Muscle of leg (tissue), 16 donors: ENCODE data around the gene TNFRSF19. TPM values are rescaled to one million over a fixed set of nuclear protein-coding genes. Genes with fewer than 3 reads are reported as not detected.
"Not testable (repeated sequence)": the region's sequence is repeated elsewhere in the genome, so short reads cannot be mapped to it uniquely, and the experiment has no call there.

Experiments
- DNase-seq: peaks from one replicate; pipeline ENCODE4 v3.0.0; 2013
- H3K27ac ChIP-seq: one replicate; pipeline ENCODE4 v1.5.1; 2013; ENCODE audit warnings: mild to moderate bottlenecking, low read length, control low read depth
- H3K27me3 ChIP-seq: one replicate; pipeline ENCODE4 v1.6.1; 2013; ENCODE audit warnings: low read length; ENCODE audit not compliant: control insufficient read depth, insufficient read depth
- H3K36me3 ChIP-seq: one replicate; pipeline ENCODE4 v1.6.1; 2013; ENCODE audit warnings: low read length; ENCODE audit not compliant: control insufficient read depth, insufficient read depth
- H3K4me1 ChIP-seq: one replicate; pipeline ENCODE4 v1.6.1; 2013; ENCODE audit warnings: low read length; ENCODE audit not compliant: control insufficient read depth, insufficient read depth
- H3K4me3 ChIP-seq: one replicate; pipeline ENCODE4 v1.5.1; 2013; ENCODE audit warnings: low read length, control low read depth
- H3K9me3 ChIP-seq: replicated peaks from 2 replicates; pipeline ENCODE4 v1.6.1; 2013; ENCODE audit warnings: low read depth, low read length; ENCODE audit not compliant: control insufficient read depth
- WGBS: methylation state at CpG from one replicate; pipeline ENCODE4 v1.1.5; 2013; ENCODE audit warnings: missing lambda C conversion rate; ENCODE audit not compliant: insufficient coverage; 5-methylcytosine and 5-hydroxymethylcytosine counted together
- long read RNA-seq, 11 donors: transcript quantifications; one replicate each; lab custom pipeline, GENCODE V29; 2026
- polyA plus RNA-seq, 8 donors: library from polyadenylated mRNA; unstranded; fragments of 120-200 nt; gene quantifications; one replicate each; pipeline versions ENCODE4 v1.2.1 to v1.2.3, GENCODE V29; 2013; ENCODE audit warnings: inconsistent platforms in 1 of 8, low replicate concordance in 1 of 8; ENCODE audit not compliant: insufficient read length in 8 of 8, insufficient read depth in 1 of 8
- total RNA-seq: library from RNA; stranded (reverse); fragments of 120-200 nt; gene quantifications from one replicate; pipeline ENCODE4 v1.2.4, GENCODE V29; 2013

The TNFRSF19 gene, protein sequence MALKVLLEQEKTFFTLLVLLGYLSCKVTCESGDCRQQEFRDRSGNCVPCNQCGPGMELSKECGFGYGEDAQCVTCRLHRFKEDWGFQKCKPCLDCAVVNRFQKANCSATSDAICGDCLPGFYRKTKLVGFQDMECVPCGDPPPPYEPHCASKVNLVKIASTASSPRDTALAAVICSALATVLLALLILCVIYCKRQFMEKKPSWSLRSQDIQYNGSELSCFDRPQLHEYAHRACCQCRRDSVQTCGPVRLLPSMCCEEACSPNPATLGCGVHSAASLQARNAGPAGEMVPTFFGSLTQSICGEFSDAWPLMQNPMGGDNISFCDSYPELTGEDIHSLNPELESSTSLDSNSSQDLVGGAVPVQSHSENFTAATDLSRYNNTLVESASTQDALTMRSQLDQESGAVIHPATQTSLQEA
- total RNA-seq = 9.5 TPM
- 10 to 100 TPM; 13.2 to 47.4 (median 15.1) TPM for polyA plus RNA-seq
- long read RNA-seq, donor 1, full-length matches to known transcripts = 2 of 2 reads
- long read RNA-seq, donor 1, partial matches to known transcripts = 0 of 2 reads
- long read RNA-seq, donor 1, other reads (novel, unspliced or antisense) = 0 of 2 reads
- long read RNA-seq, donor 2, partial matches to known transcripts = 0 of 1 reads
- long read RNA-seq, donor 2, other reads (novel, unspliced or antisense) = 0 of 1 reads
- long read RNA-seq, donor 3, partial matches to known transcripts = 0 of 1 reads
- long read RNA-seq, donor 3, other reads (novel, unspliced or antisense) = 0 of 1 reads
- long read RNA-seq, donor 4 = 0 reads
- long read RNA-seq, donor 5, full-length matches to known transcripts = 7 of 7 reads
- long read RNA-seq, donor 5, partial matches to known transcripts = 0 of 7 reads
- long read RNA-seq, donor 5, other reads (novel, unspliced or antisense) = 0 of 7 reads
- long read RNA-seq, donor 6, full-length matches to known transcripts = 4 of 4 reads
- long read RNA-seq, donor 6, partial matches to known transcripts = 0 of 4 reads
- long read RNA-seq, donor 6, other reads (novel, unspliced or antisense) = 0 of 4 reads
- long read RNA-seq, donor 7, partial matches to known transcripts = 0 of 1 reads
- long read RNA-seq, donor 7, other reads (novel, unspliced or antisense) = 0 of 1 reads
- long read RNA-seq, donor 8, full-length matches to known transcripts = 4 of 4 reads
- long read RNA-seq, donor 8, partial matches to known transcripts = 0 of 4 reads
- long read RNA-seq, donor 8, other reads (novel, unspliced or antisense) = 0 of 4 reads
- long read RNA-seq, donor 9 = 0 reads
- long read RNA-seq, donor 10, full-length matches to known transcripts = 4 of 4 reads
- long read RNA-seq, donor 10, partial matches to known transcripts = 0 of 4 reads
- long read RNA-seq, donor 10, other reads (novel, unspliced or antisense) = 0 of 4 reads
- long read RNA-seq, donor 11, full-length matches to known transcripts = 4 of 4 reads
- long read RNA-seq, donor 11, partial matches to known transcripts = 0 of 4 reads
- long read RNA-seq, donor 11, other reads (novel, unspliced or antisense) = 0 of 4 reads

DNA sequence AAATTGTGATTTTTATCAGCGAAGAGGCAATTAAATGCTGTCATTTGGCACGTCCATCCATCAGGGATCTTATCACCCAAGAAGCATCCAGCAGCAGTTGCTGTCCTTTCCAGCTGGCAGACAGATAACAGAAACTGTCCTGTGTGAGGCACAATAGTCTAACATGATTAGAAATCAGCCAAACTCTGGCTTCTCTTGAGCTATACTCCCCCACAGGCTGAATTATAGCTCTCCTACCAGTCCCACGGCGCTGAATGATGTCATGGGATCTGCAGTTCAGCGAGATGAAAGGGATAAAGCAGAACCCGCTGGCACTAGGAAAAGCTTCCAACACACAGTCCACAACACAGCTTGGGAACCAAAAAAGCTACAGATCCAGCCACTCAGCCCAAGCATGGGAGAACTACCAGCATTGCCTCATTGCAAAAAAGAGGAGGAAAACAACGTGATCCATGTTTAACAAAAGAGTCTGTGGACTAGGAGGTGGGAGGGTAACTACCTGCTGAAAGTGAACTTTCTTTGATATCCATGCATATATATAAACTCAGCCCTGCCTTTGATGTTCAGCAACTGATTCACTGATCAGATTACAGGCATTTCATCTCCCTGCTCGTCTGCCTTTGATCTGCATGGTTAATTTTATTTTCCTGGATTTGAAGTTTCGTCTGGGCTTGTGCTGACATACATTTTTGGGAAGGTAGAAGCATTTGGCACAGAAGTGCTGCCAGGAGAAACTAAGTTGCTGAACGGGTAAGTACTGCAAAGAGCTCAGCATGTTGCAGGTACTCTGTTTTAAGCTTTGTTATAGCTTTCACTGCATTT, at the start of gene TNFRSF19:
TNFRSF19 (plus strand) TSS at position 314 of the 822 bp plus-strand sequence. CDS start 19,772 bp downstream, outside the sequence.
- no peaks in the 10 kb centered on the region for H3K9me3 ChIP-seq
- peak; percentile 86 for DNase-seq
- H3K27ac ChIP-seq = peak within 1 kb of the TSS; percentile 71
- peak within 1 kb of the TSS; percentile 34 for H3K4me3 ChIP-seq
- 6% methylated on average over 2 of the region's 10 CpGs for WGBS
- no peaks in the 10 kb centered on the region for H3K36me3 ChIP-seq
- H3K27me3 ChIP-seq = no peaks in the 10 kb centered on the region
- H3K4me1 ChIP-seq = peaks cover 5% of the 10 kb centered on the region

DNA sequence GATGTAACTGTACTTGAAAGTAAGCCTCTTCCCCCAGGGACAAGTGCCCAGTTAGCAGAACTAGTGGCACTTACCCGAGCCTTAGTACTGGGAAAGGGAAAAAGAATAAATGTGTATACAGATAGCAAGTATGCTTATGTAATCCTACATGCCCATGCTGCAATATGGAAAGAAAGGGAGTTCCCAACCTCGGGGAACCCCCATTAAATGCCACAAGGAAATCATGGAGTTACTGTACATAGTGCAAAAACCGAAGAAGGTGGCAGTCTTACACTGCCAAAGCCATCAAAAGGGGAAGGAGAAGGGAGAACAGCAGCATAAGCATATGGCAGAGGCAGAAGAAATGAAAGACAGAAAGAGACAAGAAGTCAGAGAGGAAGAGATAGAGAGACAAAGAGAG, 40.3 kb upstream of the TNFRSF19 start:
- H3K4me1 ChIP-seq, H3K36me3 ChIP-seq, H3K4me3 ChIP-seq, H3K9me3 ChIP-seq, H3K27me3 ChIP-seq, H3K27ac ChIP-seq, DNase-seq: not testable (repeated sequence)
- WGBS = 78% methylated on average over 1 of the region's 3 CpGs

DNA sequence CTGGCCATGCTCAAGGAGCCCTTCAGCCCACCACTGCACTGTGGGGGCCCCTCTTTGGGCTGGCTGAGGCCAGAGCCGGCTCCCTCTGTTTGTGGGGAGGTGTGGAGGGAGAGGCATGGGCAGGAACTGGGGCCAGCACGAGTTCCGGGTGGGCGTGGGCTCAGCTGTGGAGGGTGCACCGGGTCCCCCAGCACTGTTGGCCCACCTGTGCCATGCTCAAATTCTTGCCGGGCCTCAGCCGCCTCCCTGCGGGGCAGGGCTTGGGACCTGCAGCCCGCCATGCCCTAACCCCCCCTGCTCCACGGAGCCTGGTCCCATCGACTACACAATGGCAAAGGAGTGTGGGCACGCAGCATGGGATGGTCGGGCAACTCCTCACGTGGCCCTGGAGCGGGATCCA, 38.8 kb upstream of the TNFRSF19 start:
- no peak for DNase-seq
- 97% methylated on average over 13 of the region's 15 CpGs for WGBS
- no peak overlapping the region for H3K4me3 ChIP-seq

DNA sequence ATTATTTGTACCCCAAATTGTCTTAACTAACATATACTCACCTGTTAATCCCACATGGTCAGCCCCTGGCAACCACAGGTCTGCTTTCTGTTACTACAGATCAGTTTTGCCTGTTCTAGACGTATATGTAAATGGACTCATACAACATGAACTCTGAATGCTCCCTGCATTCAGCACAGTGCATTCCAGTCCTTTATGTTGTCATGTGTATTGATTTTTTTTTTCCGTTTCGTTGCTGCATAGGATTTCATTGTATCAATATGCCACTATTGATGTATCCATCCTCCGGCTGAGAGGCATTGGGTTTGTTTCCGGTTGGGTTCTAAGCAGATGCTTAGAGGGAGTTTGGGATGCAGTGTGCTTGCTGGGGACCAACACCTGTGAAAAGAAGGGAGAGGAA, 36.1 kb upstream of the TNFRSF19 start:
- no peak for DNase-seq
- Histone ChIP-seq H3K36me3 (no peaks in the 10 kb centered on the region), H3K4me3 (no peak overlapping the region), H3K4me1 (no peaks in the 10 kb centered on the region), H3K27me3 (no peaks in the 10 kb centered on the region), H3K27ac (no peak overlapping the region), H3K9me3 (no peaks in the 10 kb centered on the region)
- WGBS = 100% methylated on average over 2 of the region's 5 CpGs

More for the DNA sequence above, 38.8 kb upstream of the TNFRSF19 start:
- Histone ChIP-seq H3K27me3 (no peaks in the 10 kb centered on the region), H3K36me3 (no peaks in the 10 kb centered on the region), H3K27ac (no peak overlapping the region), H3K4me1 (no peaks in the 10 kb centered on the region), H3K9me3 (no peaks in the 10 kb centered on the region)

DNA sequence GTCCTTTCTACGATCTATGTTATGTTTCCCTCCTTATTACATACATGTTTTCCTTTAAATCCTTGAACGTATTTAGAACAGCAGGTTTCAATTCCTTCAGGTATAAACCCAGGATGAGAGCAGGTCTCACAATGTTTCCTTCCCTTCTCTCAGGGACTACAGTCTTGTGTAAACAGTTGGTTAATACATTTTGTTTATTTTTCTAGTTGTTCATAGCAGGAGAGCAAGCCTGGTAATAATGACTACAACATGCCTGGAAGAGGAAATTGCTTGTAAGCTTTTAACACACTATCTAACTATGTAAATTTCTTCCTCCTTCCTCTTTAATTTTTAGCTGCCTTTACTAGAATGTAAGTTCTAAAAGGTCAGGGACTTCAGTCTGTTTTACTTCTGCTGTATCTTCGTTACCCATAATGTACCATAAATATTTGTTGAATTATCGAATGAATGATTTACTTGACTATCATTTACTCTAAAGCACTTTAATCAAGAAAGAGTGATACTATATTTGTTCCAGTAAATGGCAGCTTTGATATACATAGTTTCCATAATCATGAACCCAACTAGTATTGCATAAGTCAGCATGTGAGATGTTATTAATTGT, 28.9 kb upstream of the TNFRSF19 start:
- no peak for DNase-seq
- H3K4me3 ChIP-seq = no peak overlapping the region
- no peak overlapping the region for H3K27ac ChIP-seq
- H3K27me3 ChIP-seq = no peaks in the 10 kb centered on the region
- no peaks in the 10 kb centered on the region for H3K9me3 ChIP-seq
- no peaks in the 10 kb centered on the region for H3K36me3 ChIP-seq
- H3K4me1 ChIP-seq = no peaks in the 10 kb centered on the region
- WGBS = no CpG with 5 or more reads among the region's 4 CpGs

DNA sequence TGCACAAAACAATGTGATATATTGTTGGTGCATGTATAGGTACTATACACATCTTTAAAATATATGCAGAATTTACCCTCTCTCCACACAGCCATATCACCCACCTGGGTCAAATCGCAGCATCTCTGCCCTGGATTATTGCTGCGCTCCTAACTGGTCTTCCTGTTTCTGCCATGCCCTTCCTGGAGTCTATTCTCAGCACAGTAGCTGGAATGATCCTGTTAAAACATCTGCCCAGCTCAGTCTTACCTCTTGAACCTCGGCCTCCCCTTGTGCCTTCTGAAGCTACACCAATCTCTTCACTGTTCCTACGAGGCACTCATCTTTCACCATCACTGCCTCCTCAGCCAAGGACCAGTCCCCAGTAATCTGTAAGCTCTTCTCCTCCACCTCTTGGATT, 25.5 kb upstream of the TNFRSF19 start:
- Histone ChIP-seq H3K36me3 (no peaks in the 10 kb centered on the region), H3K4me1 (peaks cover 3% of the 10 kb centered on the region), H3K9me3 (no peaks in the 10 kb centered on the region), H3K27me3 (no peaks in the 10 kb centered on the region), H3K4me3 (no peak overlapping the region), H3K27ac (no peak overlapping the region)
- DNase-seq = no peak
- 75% methylated on average over 4 of the region's 4 CpGs for WGBS

DNA sequence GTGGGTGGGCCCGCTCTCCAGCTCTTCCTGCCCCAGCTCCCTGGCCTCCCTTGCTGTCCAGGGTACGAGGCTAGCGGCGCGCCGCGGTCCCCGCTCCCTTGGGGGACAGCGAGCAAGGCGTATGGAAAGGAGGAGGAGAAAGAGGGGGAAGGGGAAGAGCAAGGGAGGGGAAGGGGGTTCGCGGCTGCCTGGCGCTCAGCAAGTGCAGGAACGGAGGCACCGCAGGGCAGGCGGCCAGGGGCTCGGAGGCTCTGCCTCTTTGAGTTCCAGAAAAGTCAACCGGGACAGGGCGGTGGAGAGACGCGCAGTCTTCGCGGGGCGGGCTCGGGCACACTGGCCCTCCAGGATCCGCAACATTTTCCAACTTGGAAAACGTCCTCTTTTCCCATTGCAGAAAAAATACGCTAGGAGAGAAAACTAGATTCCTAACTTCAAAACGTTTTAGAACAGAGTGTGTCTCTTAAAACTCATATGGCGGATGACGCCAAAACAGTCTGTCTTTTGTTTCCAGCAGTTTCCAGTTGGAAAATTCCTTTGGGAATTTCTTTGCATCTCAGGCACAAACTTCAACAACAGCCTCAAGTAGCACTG, 23.1 kb upstream of the TNFRSF19 start:
- no peaks in the 10 kb centered on the region for H3K9me3 ChIP-seq
- under 1% methylated on average over 23 of the region's 31 CpGs for WGBS
- H3K27ac ChIP-seq = peak overlapping the region; percentile 54
- peak overlapping the region; percentile 50 for H3K4me3 ChIP-seq
- peak; percentile 75 for DNase-seq
- peaks cover 3% of the 10 kb centered on the region for H3K4me1 ChIP-seq
- no peaks in the 10 kb centered on the region for H3K36me3 ChIP-seq
- no peaks in the 10 kb centered on the region for H3K27me3 ChIP-seq

DNA sequence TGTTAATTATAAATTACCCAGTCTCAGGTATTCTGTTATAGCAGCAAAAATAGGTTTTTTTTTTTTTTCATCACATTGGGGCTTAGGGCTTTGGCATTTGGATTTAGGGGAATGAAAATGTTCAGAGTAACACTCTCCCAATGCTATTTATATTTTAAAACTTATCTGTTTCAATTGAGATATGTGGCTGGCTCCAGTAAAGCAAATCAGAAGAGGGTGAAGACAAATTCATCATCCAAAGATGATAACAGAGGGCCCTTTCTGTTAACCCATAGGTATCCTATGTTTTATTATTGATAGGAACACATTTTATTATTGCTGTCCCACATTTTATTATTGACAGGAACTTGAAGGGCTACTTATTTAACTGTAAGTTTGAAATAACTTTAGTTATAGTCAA, 20.5 kb upstream of the TNFRSF19 start:
- no peak for DNase-seq
- Histone ChIP-seq H3K4me1 (peaks cover 3% of the 10 kb centered on the region), H3K4me3 (no peak overlapping the region), H3K9me3 (no peaks in the 10 kb centered on the region), H3K36me3 (no peaks in the 10 kb centered on the region), H3K27ac (no peak overlapping the region), H3K27me3 (peaks cover 2% of the 10 kb centered on the region)
